Fibroblast of skin of left quadriceps (primary cell): ENCODE measurements around the gene PTOV1.

Experiments used
- DNase-seq, 2 experiments: peaks; one replicate each; pipeline ENCODE4 v3.0.0-alpha.2; 2013; ENCODE audit warnings: low read depth in 2 of 2

The PTOV1 gene

GRCh38 chr19:49843265-49843664 is 7.7 kb upstream of the PTOV1 start:
- DNase-seq, result no peak

GRCh38 chr19:49844138-49845095 is 6.5 kb upstream of the PTOV1 start:
- no peak for DNase-seq

- no peak for DNase-seq
Observed at GRCh38 chr19:49845414-49845813, 5.5 kb upstream of the PTOV1 start.

GRCh38 chr19:49846408-49846807 is 4.6 kb upstream of the PTOV1 start:
- no peak for DNase-seq

GRCh38 chr19:49847731-49848696 is 2.9 kb upstream of the PTOV1 start:
- DNase-seq, result peak; percentile 49 to 51

- DNase-seq, result no peak
Observed at GRCh38 chr19:49848938-49849337, 2.0 kb upstream of the PTOV1 start.

- DNase-seq, result no peak
Observed at GRCh38 chr19:49849433-49850220, 1.3 kb upstream of the PTOV1 start.

GRCh38 chr19:49850221-49850486 is 805 bp upstream of the PTOV1 start:
- DNase-seq, result no peak

GRCh38 chr19:49851456-49852259 is 699 bp downstream of the PTOV1 start:
- no peak for DNase-seq

GRCh38 chr19:49852631-49853126 is 1.7 kb downstream of the PTOV1 start:
- no peak for DNase-seq

- no peak for DNase-seq
Observed at GRCh38 chr19:49853852-49854377, 3.0 kb downstream of the PTOV1 start.

- DNase-seq, result no peak
Observed at GRCh38 chr19:49854378-49855263, 3.7 kb downstream of the PTOV1 start.

- no peak for DNase-seq
Observed at GRCh38 chr19:49855277-49855675, 4.3 kb downstream of the PTOV1 start.

- DNase-seq, result no peak
Observed at GRCh38 chr19:49855676-49856573, 5.0 kb downstream of the PTOV1 start.

GRCh38 chr19:49856574-49857021 is 5.6 kb downstream of the PTOV1 start:
- no peak for DNase-seq

- DNase-seq, result no peak
Observed at GRCh38 chr19:49857061-49857837, 6.3 kb downstream of the PTOV1 start.

GRCh38 chr19:49857838-49858087 is 6.8 kb downstream of the PTOV1 start:
- DNase-seq, result no peak
